ENCODE results near the gene CFAP100.

- no peak for TF ChIP-seq POLR2A (IDR thresholded peaks at IDR 0.05)
- no peak for TF ChIP-seq CTCF (IDR thresholded peaks at IDR 0.05)
Measured at GRCh38 chr3:126438746-126439145, 44.0 kb downstream of the CFAP100 start.
